ENCODE measurements around the gene ZNF441. TPM values are rescaled to one million over a fixed set of nuclear protein-coding genes. Genes with fewer than 3 reads are reported as not detected.

The ZNF441 gene
- total RNA-seq, 1 donor from 2014 or later, result 10.6 TPM

DNA sequence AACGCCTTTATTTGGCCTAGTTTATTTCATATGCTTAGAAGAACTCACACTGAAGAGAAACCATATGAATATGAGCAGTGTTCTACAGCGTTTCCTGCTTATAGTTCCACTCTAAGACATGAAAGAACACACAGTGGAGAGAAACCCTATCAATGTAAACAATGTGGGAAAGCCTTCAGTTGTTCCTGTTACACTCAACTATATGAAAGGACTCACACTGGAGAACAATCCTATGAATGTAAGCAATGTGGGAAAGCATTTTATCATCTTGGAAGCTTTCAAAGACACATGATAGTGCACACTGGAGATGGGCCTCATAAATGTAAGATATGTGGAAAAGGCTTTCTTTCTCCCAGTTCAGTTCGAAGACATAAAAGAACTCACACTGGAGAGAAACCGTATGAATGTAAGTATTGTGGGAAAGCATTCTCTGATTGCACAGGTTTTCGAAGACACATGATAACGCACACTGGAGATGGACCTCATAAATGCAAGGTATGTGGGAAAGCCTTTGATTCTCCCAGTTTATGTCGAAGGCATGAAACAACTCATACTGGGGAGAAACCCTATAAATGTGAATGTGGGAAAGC is 13.7 kb downstream of the ZNF441 start:
- TF ChIP-seq, protein P1, sequence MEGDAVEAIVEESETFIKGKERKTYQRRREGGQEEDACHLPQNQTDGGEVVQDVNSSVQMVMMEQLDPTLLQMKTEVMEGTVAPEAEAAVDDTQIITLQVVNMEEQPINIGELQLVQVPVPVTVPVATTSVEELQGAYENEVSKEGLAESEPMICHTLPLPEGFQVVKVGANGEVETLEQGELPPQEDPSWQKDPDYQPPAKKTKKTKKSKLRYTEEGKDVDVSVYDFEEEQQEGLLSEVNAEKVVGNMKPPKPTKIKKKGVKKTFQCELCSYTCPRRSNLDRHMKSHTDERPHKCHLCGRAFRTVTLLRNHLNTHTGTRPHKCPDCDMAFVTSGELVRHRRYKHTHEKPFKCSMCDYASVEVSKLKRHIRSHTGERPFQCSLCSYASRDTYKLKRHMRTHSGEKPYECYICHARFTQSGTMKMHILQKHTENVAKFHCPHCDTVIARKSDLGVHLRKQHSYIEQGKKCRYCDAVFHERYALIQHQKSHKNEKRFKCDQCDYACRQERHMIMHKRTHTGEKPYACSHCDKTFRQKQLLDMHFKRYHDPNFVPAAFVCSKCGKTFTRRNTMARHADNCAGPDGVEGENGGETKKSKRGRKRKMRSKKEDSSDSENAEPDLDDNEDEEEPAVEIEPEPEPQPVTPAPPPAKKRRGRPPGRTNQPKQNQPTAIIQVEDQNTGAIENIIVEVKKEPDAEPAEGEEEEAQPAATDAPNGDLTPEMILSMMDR (IDR thresholded peaks at IDR 0.05; ENCODE audit: partially characterized antibody, unreplicated experiment), result no peak
- peaks cover 64% of the 10 kb centered on the region for H3K36me3 Mint-ChIP-seq (ENCODE audit: unreplicated experiment)
- H3K9me3 Mint-ChIP-seq (ENCODE audit: unreplicated experiment), result peaks cover 15% of the 10 kb centered on the region
- no peak for DNase-seq
- H3K27ac Mint-ChIP-seq (ENCODE audit: unreplicated experiment), result no peak overlapping the region
- no peaks in the 10 kb centered on the region for H3K4me1 Mint-ChIP-seq (ENCODE audit: low read depth, unreplicated experiment)
- H3K27me3 Mint-ChIP-seq (ENCODE audit: unreplicated experiment), result peaks cover 2% of the 10 kb centered on the region
- no peak overlapping the region for H3K4me3 Mint-ChIP-seq (ENCODE audit: unreplicated experiment)

DNA sequence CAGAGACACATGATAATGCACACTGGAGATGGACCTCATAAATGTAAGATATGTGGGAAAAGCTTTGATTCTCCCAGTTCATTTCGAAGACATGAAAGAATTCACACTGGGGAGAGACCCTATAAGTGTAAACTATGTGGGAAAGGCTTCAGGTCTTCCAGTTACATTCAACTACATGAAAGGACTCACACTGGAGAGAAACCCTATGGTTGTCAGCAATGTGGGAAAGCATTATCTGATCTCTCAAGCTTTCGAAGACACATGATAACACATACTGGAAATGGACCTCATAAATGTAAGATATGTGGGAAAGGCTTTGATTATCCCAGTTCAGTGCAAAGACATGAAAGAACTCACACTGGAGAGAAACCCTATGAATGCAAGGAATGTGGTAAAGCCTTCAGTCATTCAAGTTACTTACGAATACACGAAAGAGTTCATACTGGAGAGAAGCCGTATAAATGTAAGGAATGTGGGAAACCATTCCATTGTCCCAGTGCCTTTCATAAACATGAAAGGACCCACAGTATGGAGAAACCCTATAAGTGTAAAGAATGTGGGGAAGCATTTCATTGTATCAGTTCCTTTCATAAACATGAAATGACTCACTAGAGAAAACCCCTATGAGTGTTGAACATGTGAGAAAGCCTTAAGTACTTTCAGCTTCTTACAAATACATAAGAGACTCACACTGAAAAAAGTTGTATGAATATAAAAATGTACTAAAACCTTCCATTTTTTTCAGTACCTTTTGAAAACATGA is 14.7 kb downstream of the ZNF441 start:
- no peak overlapping the region for H3K27ac Mint-ChIP-seq (ENCODE audit: unreplicated experiment)
- peaks cover 2% of the 10 kb centered on the region for H3K27me3 Mint-ChIP-seq (ENCODE audit: unreplicated experiment)
- peaks cover 58% of the 10 kb centered on the region for H3K36me3 Mint-ChIP-seq (ENCODE audit: unreplicated experiment)
- peaks cover 17% of the 10 kb centered on the region for H3K9me3 Mint-ChIP-seq (ENCODE audit: unreplicated experiment)
- no peak for DNase-seq
- no peak overlapping the region for H3K4me3 Mint-ChIP-seq (ENCODE audit: unreplicated experiment)
- no peaks in the 10 kb centered on the region for H3K4me1 Mint-ChIP-seq (ENCODE audit: low read depth, unreplicated experiment)
- TF ChIP-seq, protein P1 (IDR thresholded peaks at IDR 0.05; ENCODE audit: partially characterized antibody, unreplicated experiment), result no peak

DNA sequence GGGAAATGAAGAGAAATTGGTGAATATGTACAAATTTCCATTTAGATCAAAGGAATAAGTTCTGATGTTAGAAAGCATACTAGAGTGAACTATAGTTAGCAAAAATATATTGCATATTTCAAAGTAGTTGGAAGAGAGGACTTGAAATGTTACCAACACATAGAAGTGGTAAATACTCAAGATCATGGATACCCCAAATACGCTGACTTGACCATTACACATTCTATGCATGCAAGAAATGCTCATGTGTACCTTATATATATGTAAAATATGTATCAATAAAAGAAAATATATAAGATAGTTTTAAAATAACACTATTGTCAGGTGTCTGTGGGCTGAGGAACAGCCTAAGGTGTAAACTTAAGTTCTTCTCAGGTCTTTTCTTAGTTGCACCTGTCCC is 17.0 kb downstream of the ZNF441 start:
- Mint-ChIP-seq H3K4me1 (ENCODE audit: low read depth, unreplicated experiment) (no peaks in the 10 kb centered on the region), H3K9me3 (ENCODE audit: unreplicated experiment) (peaks cover 14% of the 10 kb centered on the region), H3K27ac (ENCODE audit: unreplicated experiment) (no peak overlapping the region), H3K4me3 (ENCODE audit: unreplicated experiment) (no peak overlapping the region), H3K36me3 (ENCODE audit: unreplicated experiment) (peaks cover 46% of the 10 kb centered on the region), H3K27me3 (ENCODE audit: unreplicated experiment) (peaks cover 2% of the 10 kb centered on the region)
- TF ChIP-seq, protein P1 (IDR thresholded peaks at IDR 0.05; ENCODE audit: partially characterized antibody, unreplicated experiment), result no peak
- DNase-seq, result no peak

DNA sequence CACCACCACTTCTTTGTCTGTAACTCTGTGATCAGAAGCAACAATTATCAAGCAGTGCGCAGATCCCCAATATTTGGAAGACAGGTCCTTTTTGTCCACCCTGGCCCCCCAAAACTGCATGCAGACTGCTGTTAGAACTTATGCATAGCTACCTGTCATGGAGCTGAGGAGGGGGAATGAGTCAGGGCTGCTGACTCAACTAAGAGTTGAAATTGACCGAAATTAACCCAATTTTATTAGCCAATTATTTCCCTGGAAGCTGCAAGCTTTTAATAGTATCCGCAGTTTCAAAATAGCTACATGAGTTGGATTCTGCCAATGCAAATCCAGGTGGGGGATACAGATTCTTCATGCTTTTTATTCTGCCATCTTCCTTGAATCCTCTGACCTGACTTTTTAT is 17.6 kb downstream of the ZNF441 start:
- Mint-ChIP-seq H3K27ac (ENCODE audit: unreplicated experiment) (no peak overlapping the region), H3K4me3 (ENCODE audit: unreplicated experiment) (no peak overlapping the region), H3K4me1 (ENCODE audit: low read depth, unreplicated experiment) (no peaks in the 10 kb centered on the region), H3K36me3 (ENCODE audit: unreplicated experiment) (peaks cover 43% of the 10 kb centered on the region), H3K9me3 (ENCODE audit: unreplicated experiment) (peaks cover 14% of the 10 kb centered on the region), H3K27me3 (ENCODE audit: unreplicated experiment) (peaks cover 2% of the 10 kb centered on the region)
- TF ChIP-seq, protein P1 (IDR thresholded peaks at IDR 0.05; ENCODE audit: partially characterized antibody, unreplicated experiment), result no peak
- no peak for DNase-seq

DNA sequence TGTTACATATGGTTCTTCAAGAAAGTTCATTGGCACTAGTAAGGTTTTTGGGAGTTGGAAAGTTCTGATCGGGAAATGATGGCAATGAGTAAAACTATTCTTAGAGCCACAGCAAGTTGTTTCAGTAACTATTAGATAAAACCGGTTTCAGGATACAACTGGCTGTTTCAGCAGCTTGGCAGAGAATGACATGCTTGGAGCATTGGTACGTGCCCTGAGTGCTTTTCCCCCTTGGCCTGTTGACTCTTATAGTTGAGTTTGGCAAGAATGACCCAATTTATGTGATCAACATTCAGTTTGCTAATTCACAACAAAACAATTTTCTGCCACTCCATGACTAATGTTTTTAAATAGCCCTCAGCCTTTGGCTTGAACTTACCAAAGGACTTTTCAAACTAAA is 20.7 kb downstream of the ZNF441 start:
- DNase-seq, result no peak
- TF ChIP-seq, protein P1 (IDR thresholded peaks at IDR 0.05; ENCODE audit: partially characterized antibody, unreplicated experiment), result no peak
- H3K27me3 Mint-ChIP-seq (ENCODE audit: unreplicated experiment), result peaks cover 2% of the 10 kb centered on the region
- H3K36me3 Mint-ChIP-seq (ENCODE audit: unreplicated experiment), result peaks cover 22% of the 10 kb centered on the region
- H3K4me1 Mint-ChIP-seq (ENCODE audit: low read depth, unreplicated experiment), result no peaks in the 10 kb centered on the region
- H3K27ac Mint-ChIP-seq (ENCODE audit: unreplicated experiment), result no peak overlapping the region
- no peak overlapping the region for H3K4me3 Mint-ChIP-seq (ENCODE audit: unreplicated experiment)
- H3K9me3 Mint-ChIP-seq (ENCODE audit: unreplicated experiment), result peaks cover 11% of the 10 kb centered on the region
